Urinary bladder (tissue), 4 donors: ENCODE data around the gene RAMP1. TPM values are rescaled to one million over a fixed set of nuclear protein-coding genes. Genes with fewer than 3 reads are reported as not detected.
"Not testable (repeated sequence)": the region's sequence is repeated elsewhere in the genome, so short reads cannot be mapped to it uniquely, and the experiment has no call there.

Experiments
- DNase-seq: peaks from one replicate; pipeline ENCODE4 v3.0.0-alpha.2; 2015; ENCODE audit errors: extremely low spot score
- H3K27ac ChIP-seq: one replicate; pipeline ENCODE4 v1.5.1; 2013; ENCODE audit warnings: low read depth, mild to moderate bottlenecking, moderate library complexity
- H3K36me3 ChIP-seq: one replicate; pipeline ENCODE4 v1.6.1; 2013; ENCODE audit warnings: mild to moderate bottlenecking, moderate library complexity; ENCODE audit not compliant: insufficient read depth
- H3K4me1 ChIP-seq: one replicate; pipeline ENCODE4 v1.6.1; 2013; ENCODE audit warnings: mild to moderate bottlenecking, moderate library complexity; ENCODE audit not compliant: insufficient read depth
- H3K4me3 ChIP-seq: one replicate; pipeline ENCODE4 v1.5.1; 2013; ENCODE audit warnings: low read depth, low read length
- WGBS: extraction: QIAGEN DNeasy Blood & Tissue Kit; methylation state at CpG from one replicate; pipeline ENCODE4 v1.1.7; 2013; 5-methylcytosine and 5-hydroxymethylcytosine counted together
- polyA plus RNA-seq: library from polyadenylated mRNA; stranded (reverse); fragments of 200-250 nt; gene quantifications from one replicate; pipeline ENCODE4 v1.2.3, GENCODE V29; 2013
- total RNA-seq: library from RNA; depleted of rRNA; stranded (reverse); fragments of >200 nt; gene quantifications from one replicate; pipeline ENCODE4 v1.2.3, GENCODE V29; 2014
- donor health status: healthy with polysubstance abuse.
- donor health status: healthy.

RAMP1 gene
- total and polyA plus RNA-seq, 2 donors = 13.2 to 185 TPM

DNA sequence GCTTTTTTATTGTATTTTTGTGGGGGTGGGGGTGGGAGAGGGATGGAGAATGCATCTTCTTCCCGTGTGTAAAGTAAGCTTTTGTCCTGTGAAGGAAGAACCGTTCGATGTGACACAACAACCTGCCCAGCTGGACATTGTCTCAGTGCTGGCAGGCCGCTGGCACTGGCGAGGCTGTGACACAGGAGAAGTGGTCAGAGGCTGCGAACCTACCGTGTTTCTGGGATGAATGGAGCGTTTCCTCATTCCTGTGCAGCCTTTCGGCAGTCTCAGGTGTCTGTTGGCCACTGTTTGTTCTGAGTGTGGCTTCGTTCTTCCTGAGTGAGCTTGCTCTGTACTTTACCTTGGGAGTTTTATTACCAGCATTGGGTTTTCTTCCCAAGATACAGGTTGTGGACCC, 8.0 kb downstream of the RAMP1 start:
- H3K27ac ChIP-seq = no peak overlapping the region
- WGBS = 88% methylated on average over 10 of the region's 10 CpGs

DNA sequence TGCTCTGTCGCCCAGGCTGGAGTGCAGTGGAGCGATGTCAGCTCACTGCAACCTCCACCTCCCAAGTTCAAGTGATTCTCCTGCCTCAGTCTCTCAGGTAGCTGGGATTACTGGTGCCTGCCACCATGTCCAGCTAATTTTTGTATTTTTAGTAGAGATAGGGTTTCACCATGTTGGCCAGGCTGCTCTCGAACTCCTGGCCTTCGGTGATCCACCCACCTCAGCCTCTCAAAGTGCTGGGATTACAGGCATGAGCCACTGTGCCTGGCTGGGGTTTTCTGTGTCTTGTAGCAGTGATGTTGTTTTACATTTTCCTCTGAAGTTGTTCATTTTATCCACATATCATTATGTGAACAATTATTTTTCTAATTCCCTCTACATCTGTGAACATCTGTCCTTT, 8.7 kb downstream of the RAMP1 start:
- not testable (repeated sequence) for H3K4me1 ChIP-seq, DNase-seq, H3K36me3 ChIP-seq, H3K27ac ChIP-seq, H3K4me3 ChIP-seq
- 98% methylated on average over 4 of the region's 4 CpGs for WGBS

More for the DNA sequence above, 8.0 kb downstream of the RAMP1 start:
- no peaks in the 10 kb centered on the region for H3K4me1 ChIP-seq
- no peak for DNase-seq
- no peak overlapping the region for H3K4me3 ChIP-seq
- no peaks in the 10 kb centered on the region for H3K36me3 ChIP-seq

DNA sequence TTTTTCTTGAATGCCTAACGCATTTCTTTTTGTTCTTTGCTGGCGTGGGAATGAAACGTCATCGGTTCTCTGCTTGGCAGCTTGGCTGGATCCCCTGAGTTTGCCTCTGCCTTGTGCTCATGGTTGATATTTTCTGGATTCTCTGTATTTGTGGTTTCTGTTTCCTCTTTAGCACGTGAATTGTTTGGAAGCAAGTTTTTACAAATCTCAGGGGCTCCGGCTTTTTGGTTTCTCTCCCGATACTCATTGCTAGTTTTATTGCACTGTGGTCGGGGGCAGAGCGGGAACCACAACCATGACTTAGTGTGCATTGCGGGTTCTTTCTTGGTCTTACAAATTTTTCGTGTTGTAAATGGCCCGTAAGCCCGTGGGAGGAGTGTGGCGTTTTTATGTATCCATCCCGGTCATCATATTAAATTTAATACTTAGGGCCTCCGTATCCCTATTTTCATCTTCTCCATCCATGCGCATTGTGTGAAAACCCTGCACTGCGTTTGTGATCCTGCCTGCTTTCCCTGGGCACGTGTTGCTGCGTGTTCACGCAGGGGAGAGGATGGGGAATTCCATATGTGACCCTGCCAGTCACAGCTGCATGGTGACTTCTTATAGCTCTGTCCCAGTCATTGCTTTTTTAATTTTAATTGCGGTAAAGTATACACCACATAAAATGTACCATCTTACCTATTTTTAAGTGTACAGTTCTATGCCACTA, 9.4 kb downstream of the RAMP1 start:
- H3K4me3 ChIP-seq = no peak overlapping the region
- DNase-seq = no peak
- H3K36me3 ChIP-seq = no peaks in the 10 kb centered on the region
- no peaks in the 10 kb centered on the region for H3K4me1 ChIP-seq
- WGBS = 72% methylated on average over 22 of the region's 22 CpGs
- no peak overlapping the region for H3K27ac ChIP-seq

DNA sequence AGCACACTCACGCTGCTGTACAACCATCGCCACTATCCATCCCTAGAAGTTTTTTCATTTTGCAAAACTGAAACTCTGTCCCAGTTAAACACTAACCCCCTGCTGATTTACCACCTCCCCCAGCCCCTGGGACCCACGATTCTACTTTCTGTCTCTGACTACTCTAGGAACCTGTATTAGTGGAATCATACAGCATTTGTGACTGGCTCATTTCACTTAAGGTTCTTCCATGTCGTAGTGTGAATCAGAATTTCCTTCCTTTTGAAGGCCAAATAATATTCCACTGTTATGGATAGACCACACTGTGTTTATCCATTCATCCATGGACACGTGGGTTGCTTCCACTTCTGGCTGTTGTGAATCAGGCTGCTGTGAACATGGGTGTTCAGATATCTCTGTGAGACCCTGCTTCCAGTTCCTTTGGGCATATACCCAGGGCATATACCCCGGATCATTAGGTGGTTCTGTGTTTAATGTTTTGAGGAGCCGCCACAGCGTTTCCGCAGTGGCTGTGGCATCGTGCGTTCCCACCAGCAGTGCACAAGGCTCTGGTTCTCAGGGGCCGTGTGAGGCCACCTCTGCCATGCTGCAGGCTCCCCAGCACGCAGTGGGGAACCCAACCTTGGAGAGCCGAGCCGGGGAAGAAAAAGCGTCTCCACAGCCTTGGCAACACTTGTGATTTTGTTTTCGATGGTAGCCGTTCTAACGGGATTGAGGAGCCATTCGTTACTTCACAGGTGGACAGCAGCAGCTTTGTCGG, 10.1 kb downstream of the RAMP1 start:
- no peak overlapping the region for H3K4me3 ChIP-seq
- H3K4me1 ChIP-seq = no peaks in the 10 kb centered on the region
- DNase-seq = no peak
- H3K36me3 ChIP-seq = no peaks in the 10 kb centered on the region
- H3K27ac ChIP-seq = no peak overlapping the region
- 95% methylated on average over 21 of the region's 21 CpGs for WGBS

DNA sequence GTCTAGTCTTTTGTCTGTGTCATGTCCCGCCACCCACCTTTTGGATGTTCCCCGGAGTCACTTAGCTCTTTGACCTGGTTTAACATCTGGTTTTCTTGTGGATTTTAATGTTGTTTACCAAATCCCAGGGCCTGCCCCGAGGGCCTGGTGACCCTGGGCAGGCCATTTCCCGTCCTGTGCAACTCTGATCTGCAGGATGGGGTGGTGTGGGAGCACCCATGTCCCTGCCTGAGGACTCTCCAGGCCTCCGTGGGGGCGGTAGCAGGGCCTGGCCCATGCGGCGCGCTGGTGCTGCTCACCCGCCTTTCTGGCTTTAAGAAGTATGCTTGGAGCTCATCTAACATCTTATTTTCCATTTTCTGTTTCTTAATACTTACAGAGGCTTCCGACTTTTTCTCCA, 10.7 kb downstream of the RAMP1 start:
- no peak overlapping the region for H3K27ac ChIP-seq

DNA sequence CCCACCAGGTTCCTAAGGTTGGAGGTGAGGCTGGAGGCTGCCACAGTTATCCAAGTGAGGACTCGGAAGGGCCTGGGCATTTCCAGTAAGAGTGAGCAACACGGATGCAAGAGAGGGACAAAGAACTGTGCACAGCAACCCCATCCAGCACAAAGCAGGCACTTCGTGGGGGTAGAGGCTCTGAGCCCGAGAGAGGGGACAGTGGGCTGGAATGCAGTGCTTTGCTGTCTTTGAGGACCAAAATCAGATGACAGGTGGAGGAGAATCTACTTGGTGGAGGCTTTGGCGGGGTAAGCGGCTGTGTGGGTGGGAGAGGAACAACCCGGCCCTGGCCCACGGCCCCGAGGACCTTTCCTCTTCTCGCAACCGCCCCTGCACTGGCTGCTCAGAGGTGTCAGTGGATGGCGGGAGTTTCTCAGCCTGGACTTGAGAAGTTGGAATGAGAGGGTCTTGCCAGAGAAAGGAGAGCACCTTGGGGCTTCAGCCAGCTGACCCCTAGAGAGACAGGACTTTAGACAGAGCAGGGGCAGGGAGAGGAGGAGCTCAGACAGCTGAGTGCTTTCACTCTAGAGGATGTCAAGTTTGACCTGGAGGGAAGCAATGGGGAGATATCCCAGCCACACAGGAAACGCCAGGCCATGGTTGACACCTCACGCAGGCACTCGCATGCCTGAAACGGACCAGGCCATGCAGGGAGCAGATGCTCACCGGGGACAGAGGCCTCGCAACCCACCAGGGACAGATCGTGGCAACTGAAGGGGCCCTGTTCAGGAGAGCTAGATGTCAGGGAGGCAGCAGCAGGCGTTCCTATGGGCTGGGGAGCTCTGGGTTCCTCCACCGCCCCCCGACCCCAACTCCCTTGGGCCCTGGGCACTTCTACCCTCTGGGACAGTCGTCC, 11.6 kb downstream of the RAMP1 start:
- Histone ChIP-seq H3K4me3 (no peak overlapping the region), H3K4me1 (no peaks in the 10 kb centered on the region), H3K27ac (no peak overlapping the region), H3K36me3 (no peaks in the 10 kb centered on the region)
- no peak for DNase-seq
- 77% methylated on average over 23 of the region's 23 CpGs for WGBS

More for the DNA sequence above, 10.7 kb downstream of the RAMP1 start:
- Histone ChIP-seq H3K36me3 (no peaks in the 10 kb centered on the region), H3K4me3 (no peak overlapping the region), H3K4me1 (no peaks in the 10 kb centered on the region)
- WGBS = 87% methylated on average over 11 of the region's 11 CpGs
- no peak for DNase-seq

DNA sequence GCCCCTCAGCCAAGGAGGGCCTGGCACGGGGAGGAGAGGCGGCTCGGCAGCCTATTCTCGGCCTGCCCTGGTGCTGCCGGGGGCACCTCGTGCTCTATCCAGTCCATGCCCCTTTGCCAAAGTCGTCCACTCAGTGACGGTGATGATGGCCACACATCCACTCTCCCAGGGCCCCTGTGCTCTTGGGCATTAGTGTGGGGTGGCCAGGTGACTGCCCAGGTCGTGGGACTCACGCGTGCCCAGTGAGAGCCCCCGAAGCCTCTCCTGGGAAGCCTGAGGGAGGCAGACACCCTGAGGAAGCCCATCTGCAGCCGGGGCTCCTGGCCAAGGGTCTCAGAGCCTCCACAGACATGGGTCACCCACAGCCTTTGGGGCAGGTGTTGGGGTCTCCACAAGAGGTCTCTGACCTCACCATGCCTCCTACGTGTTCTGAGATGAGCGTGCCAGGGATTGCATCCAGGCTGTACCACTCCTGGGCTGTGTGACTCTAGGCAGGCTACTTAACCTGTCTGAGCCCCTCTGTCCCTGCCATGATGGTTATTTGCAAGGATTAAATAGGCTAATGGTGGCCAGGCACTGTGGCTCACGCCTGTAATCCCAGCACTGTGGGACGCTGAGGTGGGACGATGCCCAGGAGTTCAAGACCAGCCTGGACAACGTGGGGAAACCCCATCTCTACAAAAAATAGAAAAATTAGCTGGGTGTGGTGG, 12.9 kb downstream of the RAMP1 start:
- 92% methylated on average over 19 of the region's 19 CpGs for WGBS
- no peak for DNase-seq
- no peak overlapping the region for H3K4me3 ChIP-seq
- H3K36me3 ChIP-seq = no peaks in the 10 kb centered on the region
- no peaks in the 10 kb centered on the region for H3K4me1 ChIP-seq
- no peak overlapping the region for H3K27ac ChIP-seq

DNA sequence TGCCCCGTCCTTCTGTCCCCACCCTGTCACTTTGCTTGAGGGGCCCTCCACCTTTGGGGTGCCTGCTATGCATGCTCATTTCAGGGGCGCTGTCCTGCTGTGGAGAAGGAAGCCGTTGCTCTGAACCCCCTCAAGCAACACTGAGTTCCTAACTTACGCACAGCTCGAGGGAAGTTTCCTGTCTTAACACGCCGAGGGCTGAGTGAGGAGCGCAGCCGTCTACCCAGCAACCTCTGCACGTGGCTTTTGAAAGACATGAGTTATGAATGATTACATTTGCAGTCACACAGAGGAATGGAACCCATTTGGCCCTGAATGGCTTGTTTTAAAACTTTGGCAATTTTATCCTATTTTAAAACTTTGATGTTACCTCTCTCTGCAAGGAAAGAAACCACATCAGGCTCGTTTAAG, 14.0 kb downstream of the RAMP1 start:
- no peak for DNase-seq
- Histone ChIP-seq H3K4me1 (no peaks in the 10 kb centered on the region), H3K36me3 (no peaks in the 10 kb centered on the region), H3K27ac (no peak overlapping the region), H3K4me3 (no peak overlapping the region)
- 35% methylated on average over 11 of the region's 11 CpGs for WGBS

DNA sequence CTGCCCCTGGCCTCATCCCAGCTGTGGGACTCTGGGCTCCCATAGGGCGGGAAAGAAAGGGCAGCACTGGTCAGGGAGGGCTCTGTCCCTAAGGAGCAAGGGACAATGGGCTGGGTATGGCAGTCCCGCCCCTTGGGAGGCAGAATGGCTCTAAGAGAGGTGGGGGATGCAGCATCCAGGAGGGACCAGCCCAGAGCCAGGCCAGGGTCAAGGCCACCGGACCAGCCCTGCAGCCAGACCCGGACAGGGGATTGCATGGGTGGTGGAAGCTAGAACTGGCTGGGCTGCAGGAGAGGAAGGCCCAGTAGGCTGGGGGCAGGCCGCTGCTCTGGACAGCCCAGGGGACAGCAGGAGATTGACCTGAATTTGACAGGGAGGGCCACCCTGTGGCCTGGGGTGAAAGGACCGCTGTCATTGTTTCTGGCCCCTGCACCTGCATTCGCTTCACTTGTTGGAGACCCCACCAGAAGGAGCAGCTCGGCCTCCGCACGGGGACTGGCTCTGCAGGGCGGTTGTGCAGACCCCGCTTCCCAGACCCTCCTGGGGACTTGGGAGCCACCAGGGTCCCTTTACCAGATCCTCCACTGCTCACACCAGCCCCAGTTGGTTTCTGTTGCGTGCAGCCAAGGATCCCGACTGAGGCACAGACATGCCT, 14.6 kb downstream of the RAMP1 start:
- no peaks in the 10 kb centered on the region for H3K36me3 ChIP-seq
- H3K27ac ChIP-seq = no peak overlapping the region
- WGBS = 89% methylated on average over 14 of the region's 14 CpGs
- no peaks in the 10 kb centered on the region for H3K4me1 ChIP-seq
- no peak overlapping the region for H3K4me3 ChIP-seq
- no peak for DNase-seq

DNA sequence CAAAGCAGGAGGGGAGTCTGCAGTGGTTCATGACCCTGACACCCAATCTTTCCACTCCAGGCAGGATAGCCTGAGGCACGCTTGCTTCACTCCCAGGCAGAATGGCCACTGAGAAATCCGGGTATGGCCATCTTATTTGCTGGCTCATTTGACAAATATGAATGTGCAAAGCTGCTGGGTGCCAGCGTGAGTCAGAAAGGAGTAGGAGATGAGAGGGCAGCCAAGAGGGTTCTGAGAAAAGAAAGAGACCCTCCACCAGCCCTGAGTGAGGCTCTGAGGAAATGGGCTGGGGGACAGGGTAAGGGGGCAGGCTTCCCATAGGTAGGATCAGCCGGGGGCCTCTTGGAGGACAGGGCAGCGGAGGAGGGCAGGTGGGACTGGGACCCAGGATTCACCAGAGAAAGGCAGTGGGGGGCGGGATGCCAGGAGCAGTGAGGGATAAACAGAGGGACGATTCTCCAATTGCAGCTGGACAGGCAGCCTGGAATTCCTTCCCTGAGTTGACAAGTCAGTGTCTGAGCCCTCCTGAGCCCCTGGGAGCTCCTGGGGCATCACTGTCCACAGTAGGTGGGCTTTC, 15.2 kb downstream of the RAMP1 start:
- Histone ChIP-seq H3K4me1 (no peaks in the 10 kb centered on the region), H3K4me3 (no peak overlapping the region), H3K27ac (no peak overlapping the region), H3K36me3 (no peaks in the 10 kb centered on the region)
- DNase-seq = no peak
- 68% methylated on average over 7 of the region's 7 CpGs for WGBS

DNA sequence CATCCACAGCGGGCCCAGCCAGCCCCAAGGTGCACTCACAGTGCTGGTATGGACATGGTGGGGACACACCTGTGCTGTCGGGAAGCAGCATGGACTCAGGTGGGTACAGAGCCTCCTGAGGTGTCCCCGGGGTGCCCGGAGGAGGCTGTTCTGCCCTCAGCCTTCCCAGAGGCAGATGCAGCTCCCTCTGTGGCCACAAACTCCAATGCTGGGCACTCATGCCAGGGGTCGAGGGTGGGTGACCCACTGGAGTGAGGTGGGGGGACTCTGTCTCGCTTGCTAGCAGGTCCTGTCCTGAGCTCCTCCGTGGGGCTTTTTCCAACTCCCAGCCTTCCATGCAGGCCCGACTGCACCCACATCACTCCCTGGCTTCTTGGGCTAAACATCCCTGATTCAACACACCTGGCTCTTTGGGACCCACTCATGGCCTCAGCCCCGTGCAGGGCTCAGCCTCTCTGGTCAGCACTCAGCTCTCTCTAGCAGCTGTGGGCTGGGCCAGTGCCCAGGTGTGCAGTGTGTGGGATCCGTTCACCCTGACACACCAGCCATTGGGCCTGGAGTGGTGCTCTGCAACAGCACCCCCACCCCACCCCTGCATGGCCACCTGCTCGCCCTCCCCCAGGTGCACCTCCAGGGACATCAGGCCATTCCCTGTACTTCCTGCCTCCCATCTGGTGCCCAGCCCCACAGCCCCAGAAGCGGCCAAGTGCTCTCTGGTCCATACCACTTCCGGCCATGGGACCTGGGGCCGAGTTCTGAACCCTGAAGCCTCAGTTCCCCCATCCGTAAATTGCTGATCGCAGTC, 16.0 kb downstream of the RAMP1 start:
- Histone ChIP-seq H3K36me3 (no peaks in the 10 kb centered on the region), H3K27ac (no peak overlapping the region), H3K4me3 (no peak overlapping the region), H3K4me1 (no peaks in the 10 kb centered on the region)
- no peak for DNase-seq
- 88% methylated on average over 16 of the region's 16 CpGs for WGBS

DNA sequence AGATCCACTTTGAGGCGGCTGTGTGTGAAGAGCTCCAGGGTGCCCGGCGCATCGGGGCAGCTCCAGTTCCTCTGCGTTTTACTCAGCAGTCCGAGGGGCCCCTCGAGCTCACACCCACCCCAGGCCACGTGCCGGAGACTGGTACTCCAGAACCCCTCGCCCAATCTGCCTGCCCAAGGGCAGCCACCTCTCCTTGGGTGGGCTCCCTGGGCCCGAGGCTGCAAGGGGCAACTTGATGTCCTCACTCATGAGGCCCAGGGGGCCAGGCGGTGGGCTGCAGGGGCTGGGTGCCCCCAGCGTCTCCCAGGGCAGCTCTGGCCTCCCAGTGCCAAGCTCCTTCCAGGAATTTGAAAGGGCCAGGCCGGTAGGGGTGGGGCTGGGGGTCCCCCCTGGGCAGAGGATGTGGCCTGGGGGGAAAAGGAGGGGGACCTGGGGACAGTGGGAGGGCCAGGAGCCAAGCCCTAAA, 16.7 kb downstream of the RAMP1 start:
- H3K4me3 ChIP-seq = no peak overlapping the region
- no peaks in the 10 kb centered on the region for H3K4me1 ChIP-seq
- no peak overlapping the region for H3K27ac ChIP-seq
- H3K36me3 ChIP-seq = no peaks in the 10 kb centered on the region
- WGBS = 83% methylated on average over 14 of the region's 14 CpGs
- DNase-seq = no peak
